ENCODE measurements around the gene TTLL11. TPM values are rescaled to one million over a fixed set of nuclear protein-coding genes. Genes with fewer than 3 reads are reported as not detected.
A peak's percentile ranks its signal among the peaks of the same experiment; 100 is the strongest.

The TTLL11 gene
- total and polyA plus RNA-seq, 7 experiments from 2014 or later = 3.0 to 8.6 (median 4.4) TPM

GRCh38 chr9:121996783-121997182 lies 96.3 kb downstream of the TTLL11 start:
- H3K4me1 Mint-ChIP-seq = peaks cover 0 to 6% (median 0%) of the 10 kb centered on the region in 7 donors
- H3K36me3 Mint-ChIP-seq = no peaks in the 10 kb centered on the region
- H3K27ac Mint-ChIP-seq = peak overlapping the region in 1 of 9 donors; percentile 19
- no peak for DNase-seq
- intact Hi-C loops (cut with micrococcal nuclease) = no loop called here
- peak; percentile 24 for ATAC-seq
- H3K27me3 ChIP-seq (ENCODE audit: control insufficient read depth in 2 of 2, insufficient read depth in 2 of 2, low read length in 2 of 2) = no peaks in the 10 kb centered on the region
- H3K36me3 ChIP-seq (ENCODE audit: control insufficient read depth in 2 of 3, insufficient read depth in 3 of 3, low read length in 3 of 3) = no peaks in the 10 kb centered on the region
- H3K4me3 ChIP-seq (ENCODE audit: low read length) = no peak overlapping the region
- no peaks in the 10 kb centered on the region for H3K9me3 ChIP-seq (ENCODE audit: control insufficient read depth in 2 of 3, low read length in 3 of 3)
- POLR2A ChIA-PET = no interaction called here
- no peaks in the 10 kb centered on the region for H3K27me3 Mint-ChIP-seq
- no peak overlapping the region for H3K4me3 Mint-ChIP-seq
- H3K4me1 ChIP-seq (ENCODE audit: control insufficient read depth in 2 of 2, insufficient read depth in 2 of 2, low read length in 2 of 2) = no peaks in the 10 kb centered on the region
- no peaks in the 10 kb centered on the region for H3K9me3 Mint-ChIP-seq
- CTCF ChIA-PET = interaction anchor here (0.6 kb wide), 1 partner anchor 28 kb away, joined by 4 read pairs; no protein-coding TSS in a partner anchor
- H3K27ac ChIP-seq (ENCODE audit: low read depth, low read length) = no peak overlapping the region

DNA sequence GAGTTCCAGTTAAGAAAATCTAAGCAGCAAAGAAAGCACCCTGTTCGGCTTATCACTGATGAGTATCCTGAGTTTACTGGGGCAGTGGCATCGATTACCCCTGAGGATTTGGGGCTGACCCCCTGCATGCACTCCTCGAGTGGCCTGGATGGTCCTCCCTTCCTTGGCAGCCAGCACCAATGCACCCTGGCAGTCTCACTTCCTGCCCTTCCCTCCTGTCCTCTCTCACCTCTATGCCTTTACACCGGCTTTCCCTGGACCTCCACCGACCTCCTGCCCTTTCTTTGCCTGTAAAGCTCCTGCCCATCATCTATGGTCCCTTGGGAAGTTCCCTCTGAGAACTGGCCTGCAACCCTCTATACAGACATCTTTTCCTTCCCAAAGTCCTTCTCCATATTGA lies 97.1 kb downstream of the TTLL11 start:
- ChIA-PET POLR2A (interaction anchor here (0.6 kb wide), 1 partner anchor 18 kb away, joined by 3 read pairs; no protein-coding TSS in a partner anchor), CTCF (no interaction called here)
- Mint-ChIP-seq H3K4me1 (peaks cover 0 to 6% (median 0%) of the 10 kb centered on the region in 7 donors), H3K36me3 (no peaks in the 10 kb centered on the region), H3K4me3 (no peak overlapping the region), H3K9me3 (no peaks in the 10 kb centered on the region), H3K27me3 (no peaks in the 10 kb centered on the region), H3K27ac (no peak overlapping the region)
- no peak for DNase-seq
- Histone ChIP-seq H3K27ac (ENCODE audit: low read depth, low read length) (no peak overlapping the region), H3K27me3 (ENCODE audit: control insufficient read depth in 2 of 2, insufficient read depth in 2 of 2, low read length in 2 of 2) (no peaks in the 10 kb centered on the region), H3K4me1 (ENCODE audit: control insufficient read depth in 2 of 2, insufficient read depth in 2 of 2, low read length in 2 of 2) (no peaks in the 10 kb centered on the region), H3K36me3 (ENCODE audit: control insufficient read depth in 2 of 3, insufficient read depth in 3 of 3, low read length in 3 of 3) (no peaks in the 10 kb centered on the region), H3K4me3 (ENCODE audit: low read length) (no peak overlapping the region), H3K9me3 (ENCODE audit: control insufficient read depth in 2 of 3, low read length in 3 of 3) (no peaks in the 10 kb centered on the region)
- intact Hi-C loops (cut with micrococcal nuclease) = no loop called here
- ATAC-seq = no peak

DNA sequence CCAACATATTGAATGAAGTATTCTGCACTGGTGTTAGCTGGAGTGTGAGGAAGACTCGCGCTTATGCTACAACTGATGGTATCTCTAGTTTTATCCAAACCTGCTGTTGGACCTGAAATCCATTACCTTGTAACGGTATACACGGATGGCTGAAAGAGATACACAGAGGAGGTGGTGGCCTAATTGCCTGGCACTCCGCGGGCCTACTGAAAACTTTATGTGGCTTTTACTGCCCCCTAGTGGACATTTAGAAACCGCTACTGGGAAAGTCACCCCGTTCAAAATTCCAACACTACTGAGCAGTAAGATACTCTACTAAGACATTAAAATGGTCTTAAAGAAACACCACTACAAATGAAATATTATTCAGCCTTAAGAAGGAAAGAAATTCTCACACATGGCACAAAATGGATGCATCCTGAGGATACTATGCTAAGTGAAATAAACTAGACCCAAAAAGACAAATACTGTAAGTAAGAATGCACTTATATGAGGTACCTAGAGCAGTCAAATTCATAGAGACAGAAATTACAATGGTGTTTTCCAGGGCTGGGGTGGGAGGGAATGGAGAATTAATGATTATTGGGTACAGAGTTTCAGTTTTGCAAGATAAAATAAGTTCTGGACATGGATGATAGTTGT lies 100.4 kb downstream of the TTLL11 start:
- Mint-ChIP-seq H3K27me3 (no peaks in the 10 kb centered on the region), H3K4me1 (no peaks in the 10 kb centered on the region), H3K36me3 (peaks cover 0 to 21% (median 13%) of the 10 kb centered on the region in 5 donors), H3K9me3 (peaks cover 0 to 2% (median 0%) of the 10 kb centered on the region in 11 donors), H3K4me3 (no peak overlapping the region), H3K27ac (no peak overlapping the region)
- Histone ChIP-seq H3K27ac (ENCODE audit: low read depth, low read length) (no peak overlapping the region), H3K27me3 (ENCODE audit: control insufficient read depth in 2 of 2, insufficient read depth in 2 of 2, low read length in 2 of 2) (no peaks in the 10 kb centered on the region), H3K36me3 (ENCODE audit: control insufficient read depth in 2 of 3, insufficient read depth in 3 of 3, low read length in 3 of 3) (peaks cover 0 to 5% (median 0%) of the 10 kb centered on the region in 3 experiments), H3K4me1 (ENCODE audit: control insufficient read depth in 2 of 2, insufficient read depth in 2 of 2, low read length in 2 of 2) (no peaks in the 10 kb centered on the region), H3K4me3 (ENCODE audit: low read length) (no peak overlapping the region), H3K9me3 (ENCODE audit: control insufficient read depth in 2 of 3, low read length in 3 of 3) (no peaks in the 10 kb centered on the region)
- intact Hi-C loops (cut with micrococcal nuclease) = loop anchor here in 1 of 2 donors (1.0 kb wide), 2 partner anchors 248 to 305 kb away; no protein-coding TSS in a partner anchor
- DNase-seq = peak in 6 of 9 donors; percentile 10 to 65 (median 49)
- ChIA-PET POLR2A (no interaction called here), CTCF (interaction anchor here (1.0 kb wide), 1 partner anchor 14 kb away, joined by 4 read pairs; no protein-coding TSS in a partner anchor)
- ATAC-seq = peak; percentile 62

GRCh38 chr9:121991307-121991661 lies 101.8 kb downstream of the TTLL11 start:
- DNase-seq (no peak), ATAC-seq (no peak)
- POLR2A ChIA-PET = no interaction called here
- Mint-ChIP-seq H3K4me3 (no peak overlapping the region), H3K4me1 (peaks cover 0 to 2% (median 0%) of the 10 kb centered on the region in 7 donors), H3K9me3 (peaks cover 0 to 2% (median 0%) of the 10 kb centered on the region in 11 donors), H3K27ac (no peak overlapping the region), H3K36me3 (peaks cover 0 to 35% (median 16%) of the 10 kb centered on the region in 5 donors), H3K27me3 (no peaks in the 10 kb centered on the region)
- CTCF ChIA-PET = no interaction called here
- peaks cover 0 to 5% (median 0%) of the 10 kb centered on the region in 3 experiments for H3K36me3 ChIP-seq (ENCODE audit: control insufficient read depth in 2 of 3, insufficient read depth in 3 of 3, low read length in 3 of 3)
- H3K27ac ChIP-seq (ENCODE audit: low read depth, low read length) = no peak overlapping the region
- no peaks in the 10 kb centered on the region for H3K27me3 ChIP-seq (ENCODE audit: control insufficient read depth in 2 of 2, insufficient read depth in 2 of 2, low read length in 2 of 2)
- no peaks in the 10 kb centered on the region for H3K9me3 ChIP-seq (ENCODE audit: control insufficient read depth in 2 of 3, low read length in 3 of 3)
- intact Hi-C loops (cut with micrococcal nuclease) = no loop called here
- no peaks in the 10 kb centered on the region for H3K4me1 ChIP-seq (ENCODE audit: control insufficient read depth in 2 of 2, insufficient read depth in 2 of 2, low read length in 2 of 2)
- no peak overlapping the region for H3K4me3 ChIP-seq (ENCODE audit: low read length)

DNA sequence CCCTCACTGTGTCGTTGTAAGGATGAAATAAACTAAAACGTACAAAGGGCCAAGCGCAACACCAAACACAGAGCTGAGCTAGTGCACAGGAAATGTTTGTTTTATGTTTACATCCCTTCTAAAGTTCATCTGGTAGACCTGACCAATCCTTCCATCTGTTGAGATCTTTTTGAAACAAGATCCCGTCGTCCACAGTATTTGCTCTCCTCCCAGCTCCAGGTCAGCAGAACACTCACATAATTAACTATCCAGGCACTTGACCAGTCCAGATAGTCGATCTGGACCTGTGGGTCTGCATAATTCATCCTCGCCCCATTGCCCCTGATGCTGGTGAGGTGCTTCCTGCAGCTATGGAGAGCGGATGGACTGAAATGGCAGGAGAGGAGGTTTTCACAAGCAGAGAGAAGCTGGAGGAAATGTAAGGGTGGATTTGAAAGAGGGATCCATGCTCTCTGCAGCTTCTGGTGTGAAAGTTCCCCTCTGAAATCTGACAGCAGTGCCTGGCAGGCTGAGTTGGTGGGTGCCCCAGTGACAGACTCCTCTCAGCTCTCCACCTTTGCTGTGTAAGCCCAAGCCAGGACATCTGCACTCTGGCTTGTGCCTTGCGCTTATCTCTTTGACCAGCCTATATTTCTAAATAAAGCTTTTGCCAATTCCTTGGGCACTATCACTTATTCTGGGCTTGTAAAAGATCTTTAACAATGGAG lies 102.4 kb downstream of the TTLL11 start:
- Mint-ChIP-seq H3K36me3 (peaks cover 0 to 41% (median 16%) of the 10 kb centered on the region in 5 donors), H3K27me3 (no peaks in the 10 kb centered on the region), H3K4me1 (peaks cover 0 to 2% (median 0%) of the 10 kb centered on the region in 7 donors), H3K9me3 (peaks cover 0 to 2% (median 0%) of the 10 kb centered on the region in 11 donors), H3K27ac (no peak overlapping the region), H3K4me3 (no peak overlapping the region)
- no peaks in the 10 kb centered on the region for H3K9me3 ChIP-seq (ENCODE audit: control insufficient read depth in 2 of 3, low read length in 3 of 3)
- ChIA-PET CTCF (no interaction called here), POLR2A (no interaction called here)
- H3K36me3 ChIP-seq (ENCODE audit: control insufficient read depth in 2 of 3, insufficient read depth in 3 of 3, low read length in 3 of 3) = peaks cover 0 to 5% (median 0%) of the 10 kb centered on the region in 3 experiments
- ATAC-seq (no peak), DNase-seq (no peak)
- no peak overlapping the region for H3K4me3 ChIP-seq (ENCODE audit: low read length)
- H3K27ac ChIP-seq (ENCODE audit: low read depth, low read length) = no peak overlapping the region
- intact Hi-C loops (cut with micrococcal nuclease) = no loop called here
- H3K27me3 ChIP-seq (ENCODE audit: control insufficient read depth in 2 of 2, insufficient read depth in 2 of 2, low read length in 2 of 2) = no peaks in the 10 kb centered on the region
- H3K4me1 ChIP-seq (ENCODE audit: control insufficient read depth in 2 of 2, insufficient read depth in 2 of 2, low read length in 2 of 2) = no peaks in the 10 kb centered on the region

GRCh38 chr9:121989010-121989409 lies 104.1 kb downstream of the TTLL11 start:
- peaks cover 0 to 51% (median 22%) of the 10 kb centered on the region in 5 donors for H3K36me3 Mint-ChIP-seq
- peaks cover 0 to 2% (median 0%) of the 10 kb centered on the region in 7 donors for H3K4me1 Mint-ChIP-seq
- Histone ChIP-seq H3K27me3 (ENCODE audit: control insufficient read depth in 2 of 2, insufficient read depth in 2 of 2, low read length in 2 of 2) (no peaks in the 10 kb centered on the region), H3K27ac (ENCODE audit: low read depth, low read length) (no peak overlapping the region), H3K36me3 (ENCODE audit: control insufficient read depth in 2 of 3, insufficient read depth in 3 of 3, low read length in 3 of 3) (peaks cover 0 to 5% (median 0%) of the 10 kb centered on the region in 3 experiments), H3K9me3 (ENCODE audit: control insufficient read depth in 2 of 3, low read length in 3 of 3) (no peaks in the 10 kb centered on the region), H3K4me1 (ENCODE audit: control insufficient read depth in 2 of 2, insufficient read depth in 2 of 2, low read length in 2 of 2) (no peaks in the 10 kb centered on the region), H3K4me3 (ENCODE audit: low read length) (no peak overlapping the region)
- H3K9me3 Mint-ChIP-seq = peaks cover 0 to 2% (median 0%) of the 10 kb centered on the region in 11 donors
- POLR2A ChIA-PET = no interaction called here
- CTCF ChIA-PET = no interaction called here
- DNase-seq = no peak
- H3K27me3 Mint-ChIP-seq = no peaks in the 10 kb centered on the region
- H3K27ac Mint-ChIP-seq = no peak overlapping the region
- no peak for ATAC-seq
- intact Hi-C loops (cut with micrococcal nuclease) = no loop called here
- no peak overlapping the region for H3K4me3 Mint-ChIP-seq

All from naive thymus-derived CD4-positive, alpha-beta T cell (primary cell).